Neural crest cell (in vitro differentiated cells): ENCODE results near the gene CD36. TPM values are rescaled to one million over a fixed set of nuclear protein-coding genes. Genes with fewer than 3 reads are reported as not detected.

Source experiments
- DNase-seq: peaks from one replicate; pipeline ENCODE4 v3.0.0; 2021; ENCODE audit warnings: low read depth, mixed read lengths, low spot score
- H3K27ac Mint-ChIP-seq: one replicate; pipeline ENCODE4 v1.8.0; 2021; ENCODE audit warnings: mild to moderate bottlenecking, mixed read lengths; ENCODE audit not compliant: unreplicated experiment
- H3K27me3 Mint-ChIP-seq: 2 replicates; pipeline ENCODE4 v1.8.0; 2021; ENCODE audit warnings: low read depth, mild to moderate bottlenecking, mixed read lengths
- H3K36me3 Mint-ChIP-seq: 2 replicates; pipeline ENCODE4 v1.8.0; 2021; ENCODE audit warnings: low read depth, mild to moderate bottlenecking, mixed read lengths
- H3K4me1 Mint-ChIP-seq: 2 replicates; pipeline ENCODE4 v1.8.0; 2021; ENCODE audit warnings: mixed read lengths
- H3K4me3 Mint-ChIP-seq: one replicate; pipeline ENCODE4 v1.8.0; 2021; ENCODE audit warnings: mild to moderate bottlenecking, mixed read lengths
- H3K9me3 Mint-ChIP-seq: 2 replicates; pipeline ENCODE4 v1.8.0; 2021; ENCODE audit warnings: mixed read lengths
- CTCF ChIP-seq: fragments of 200-600 bp; sonication (generic); conservative IDR thresholded peaks from 2 replicates; pipeline ENCODE4 v1.5.0; 2021; ENCODE audit warnings: antibody characterized with exemption, mild to moderate bottlenecking
- total RNA-seq: library from RNA; stranded (reverse); gene quantifications from 2 replicates; pipeline ENCODE4 v1.2.1, GENCODE V29; 2021

Gene CD36
- total RNA-seq, 1 donor from 2014 or later: 0.40 TPM

GRCh38 chr7:80608336-80608735 lies 30.1 kb upstream of the CD36 start:
- no peaks in the 10 kb centered on the region for H3K4me1 Mint-ChIP-seq
- no peaks in the 10 kb centered on the region for H3K27me3 Mint-ChIP-seq

GRCh38 chr7:80609751-80610150 lies 28.7 kb upstream of the CD36 start:
- Mint-ChIP-seq H3K36me3 (no peaks in the 10 kb centered on the region), H3K4me3 (no peak overlapping the region), H3K4me1 (peaks cover 5% of the 10 kb centered on the region), H3K27ac (no peak overlapping the region), H3K9me3 (no peaks in the 10 kb centered on the region), H3K27me3 (no peaks in the 10 kb centered on the region)
- no peak for DNase-seq
- no peak for TF ChIP-seq CTCF

More at GRCh38 chr7:80608336-80608735, 30.1 kb upstream of the CD36 start:
- DNase-seq: no peak
- H3K36me3 Mint-ChIP-seq: no peaks in the 10 kb centered on the region
- H3K4me3 Mint-ChIP-seq: no peak overlapping the region
- no peaks in the 10 kb centered on the region for H3K9me3 Mint-ChIP-seq
- TF ChIP-seq CTCF: no peak
- H3K27ac Mint-ChIP-seq: no peak overlapping the region

GRCh38 chr7:80611353-80611752 lies 27.1 kb upstream of the CD36 start:
- no peak for TF ChIP-seq CTCF
- H3K9me3 Mint-ChIP-seq: no peaks in the 10 kb centered on the region

GRCh38 chr7:80611779-80612178 lies 26.7 kb upstream of the CD36 start:
- no peak for TF ChIP-seq CTCF
- Mint-ChIP-seq H3K4me1 (peaks cover 11% of the 10 kb centered on the region), H3K9me3 (no peaks in the 10 kb centered on the region), H3K36me3 (no peaks in the 10 kb centered on the region), H3K27me3 (no peaks in the 10 kb centered on the region), H3K4me3 (no peak overlapping the region), H3K27ac (no peak overlapping the region)
- no peak for DNase-seq

More at GRCh38 chr7:80611353-80611752, 27.1 kb upstream of the CD36 start:
- no peak overlapping the region for H3K27ac Mint-ChIP-seq
- DNase-seq: no peak
- H3K36me3 Mint-ChIP-seq: no peaks in the 10 kb centered on the region
- no peaks in the 10 kb centered on the region for H3K27me3 Mint-ChIP-seq
- no peak overlapping the region for H3K4me3 Mint-ChIP-seq
- H3K4me1 Mint-ChIP-seq: peaks cover 11% of the 10 kb centered on the region

GRCh38 chr7:80612880-80613279 lies 25.6 kb upstream of the CD36 start:
- Mint-ChIP-seq H3K9me3 (no peaks in the 10 kb centered on the region), H3K4me1 (peaks cover 11% of the 10 kb centered on the region), H3K36me3 (no peaks in the 10 kb centered on the region), H3K4me3 (no peak overlapping the region), H3K27me3 (no peaks in the 10 kb centered on the region), H3K27ac (no peak overlapping the region)
- no peak for DNase-seq
- no peak for TF ChIP-seq CTCF

- DNase-seq: no peak
- no peaks in the 10 kb centered on the region for H3K36me3 Mint-ChIP-seq
- H3K27ac Mint-ChIP-seq: no peak overlapping the region
- H3K4me1 Mint-ChIP-seq: peaks cover 11% of the 10 kb centered on the region
- no peak for TF ChIP-seq CTCF
- H3K9me3 Mint-ChIP-seq: peaks cover 3% of the 10 kb centered on the region
- no peaks in the 10 kb centered on the region for H3K27me3 Mint-ChIP-seq
- H3K4me3 Mint-ChIP-seq: no peak overlapping the region
Observed at GRCh38 chr7:80613519-80613918, 24.9 kb upstream of the CD36 start.
